ENCODE measurements around the gene AMIGO2.

DNA sequence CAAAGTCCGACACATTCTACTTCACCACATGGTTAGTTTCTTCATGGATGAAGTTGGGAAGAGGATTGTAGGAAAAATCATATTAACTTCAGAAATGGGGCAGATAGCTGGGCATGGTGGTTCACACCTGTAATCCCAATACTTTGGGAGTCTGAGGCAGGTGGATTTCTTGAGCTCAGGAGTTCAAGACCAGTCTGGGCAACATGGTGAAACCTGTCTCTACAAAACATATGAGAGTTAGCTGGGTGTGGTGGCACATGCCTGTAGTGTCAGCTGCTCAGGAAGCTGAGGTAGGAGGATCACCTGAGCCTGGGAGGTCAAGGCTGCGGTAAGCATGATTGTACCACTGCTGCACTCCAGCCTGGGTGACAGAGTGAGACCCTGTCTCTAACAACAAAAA, 49.9 kb downstream of the AMIGO2 start:
- TF ChIP-seq CEBPB (IDR thresholded peaks at IDR 0.05; ENCODE audit: low read depth) (no peak), EGR1 (IDR thresholded peaks at IDR 0.05; ENCODE audit: low read depth) (no peak)
- TF ChIP-seq, protein P1, sequence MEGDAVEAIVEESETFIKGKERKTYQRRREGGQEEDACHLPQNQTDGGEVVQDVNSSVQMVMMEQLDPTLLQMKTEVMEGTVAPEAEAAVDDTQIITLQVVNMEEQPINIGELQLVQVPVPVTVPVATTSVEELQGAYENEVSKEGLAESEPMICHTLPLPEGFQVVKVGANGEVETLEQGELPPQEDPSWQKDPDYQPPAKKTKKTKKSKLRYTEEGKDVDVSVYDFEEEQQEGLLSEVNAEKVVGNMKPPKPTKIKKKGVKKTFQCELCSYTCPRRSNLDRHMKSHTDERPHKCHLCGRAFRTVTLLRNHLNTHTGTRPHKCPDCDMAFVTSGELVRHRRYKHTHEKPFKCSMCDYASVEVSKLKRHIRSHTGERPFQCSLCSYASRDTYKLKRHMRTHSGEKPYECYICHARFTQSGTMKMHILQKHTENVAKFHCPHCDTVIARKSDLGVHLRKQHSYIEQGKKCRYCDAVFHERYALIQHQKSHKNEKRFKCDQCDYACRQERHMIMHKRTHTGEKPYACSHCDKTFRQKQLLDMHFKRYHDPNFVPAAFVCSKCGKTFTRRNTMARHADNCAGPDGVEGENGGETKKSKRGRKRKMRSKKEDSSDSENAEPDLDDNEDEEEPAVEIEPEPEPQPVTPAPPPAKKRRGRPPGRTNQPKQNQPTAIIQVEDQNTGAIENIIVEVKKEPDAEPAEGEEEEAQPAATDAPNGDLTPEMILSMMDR (IDR thresholded peaks at IDR 0.05 in 2 of 3, conservative IDR thresholded peaks at IDR 0.05 in 1 of 3; ENCODE audit: borderline replicate concordance in 1 of 3, insufficient read depth in 1 of 3, low read depth in 2 of 3, low read length in 2 of 3), result no peak
